ENCODE results near the gene TMEM191B.
"Not testable (repeated sequence)": the region's sequence is repeated elsewhere in the genome, so short reads cannot be mapped to it uniquely, and the experiment has no call there.

Gene TMEM191B

GRCh38 chr22:18577847-18578246 is 50.2 kb downstream of the TMEM191B start:
- H3K27ac Mint-ChIP-seq; H3K4me1 Mint-ChIP-seq (ENCODE audit: low read depth); H3K9me3 Mint-ChIP-seq; DNase-seq; H3K36me3 Mint-ChIP-seq (ENCODE audit: low read depth); H3K27me3 Mint-ChIP-seq; H3K4me3 Mint-ChIP-seq: not testable (repeated sequence)

Measured in activated T-cell treated with anti-CD3 and anti-CD28 coated beads, Interleukin-2, amount 50 U/mL, for 24 hours (primary cell).